Large intestine (tissue), 3 donors: ENCODE data around the gene DCTN1. TPM values are rescaled to one million over a fixed set of nuclear protein-coding genes. Genes with fewer than 3 reads are reported as not detected.

ENCODE experiments used
- DNase-seq, 2 donors: peaks; one replicate each; pipeline versions ENCODE4 v3.0.0 to v3.0.0-alpha.2; 2013
- H3K27ac ChIP-seq: one replicate; pipeline ENCODE4 v1.5.1; 2013; ENCODE audit warnings: low read length
- H3K27me3 ChIP-seq: 2 replicates; pipeline ENCODE4 v1.6.1; 2013; ENCODE audit warnings: low read length; ENCODE audit not compliant: control insufficient read depth, insufficient read depth
- H3K36me3 ChIP-seq: 2 replicates; pipeline ENCODE4 v1.6.1; 2013; ENCODE audit warnings: low read length; ENCODE audit not compliant: control insufficient read depth, insufficient read depth
- H3K4me1 ChIP-seq: one replicate; pipeline ENCODE4 v1.6.1; 2013; ENCODE audit warnings: low read length; ENCODE audit not compliant: control insufficient read depth, insufficient read depth
- H3K4me3 ChIP-seq: one replicate; pipeline ENCODE4 v1.5.1; 2013; ENCODE audit warnings: low read length
- H3K9me3 ChIP-seq: one replicate; pipeline ENCODE4 v1.6.1; 2013; ENCODE audit warnings: mild to moderate bottlenecking, low read depth, low read length, moderate library complexity; ENCODE audit not compliant: control insufficient read depth
- WGBS: methylation state at CpG from one replicate; pipeline ENCODE4 v1.1.5; 2013; ENCODE audit warnings: low lambda C conversion rate; ENCODE audit not compliant: insufficient coverage; 5-methylcytosine and 5-hydroxymethylcytosine counted together
- polyA plus RNA-seq: library from polyadenylated mRNA; unstranded; fragments of 120-200 nt; gene quantifications from one replicate; pipeline ENCODE4 v1.2.1, GENCODE V29; 2013

DCTN1 gene
- polyA plus RNA-seq, 1 donor: 90.7 TPM

GRCh38 chr2:74414441-74414840 lies 34.3 kb upstream of the DCTN1 start:
- H3K4me1 ChIP-seq: peaks cover 27% of the 10 kb centered on the region
- peak in 1 of 2 donors; percentile 28 for DNase-seq
- H3K27ac ChIP-seq: no peak overlapping the region
- H3K36me3 ChIP-seq: no peaks in the 10 kb centered on the region
- H3K9me3 ChIP-seq: peaks cover 5% of the 10 kb centered on the region
- no CpG with 5 or more reads among the region's 19 CpGs for WGBS
- H3K4me3 ChIP-seq: peak overlapping the region; percentile 54
- H3K27me3 ChIP-seq: peaks cover 18% of the 10 kb centered on the region

DNA sequence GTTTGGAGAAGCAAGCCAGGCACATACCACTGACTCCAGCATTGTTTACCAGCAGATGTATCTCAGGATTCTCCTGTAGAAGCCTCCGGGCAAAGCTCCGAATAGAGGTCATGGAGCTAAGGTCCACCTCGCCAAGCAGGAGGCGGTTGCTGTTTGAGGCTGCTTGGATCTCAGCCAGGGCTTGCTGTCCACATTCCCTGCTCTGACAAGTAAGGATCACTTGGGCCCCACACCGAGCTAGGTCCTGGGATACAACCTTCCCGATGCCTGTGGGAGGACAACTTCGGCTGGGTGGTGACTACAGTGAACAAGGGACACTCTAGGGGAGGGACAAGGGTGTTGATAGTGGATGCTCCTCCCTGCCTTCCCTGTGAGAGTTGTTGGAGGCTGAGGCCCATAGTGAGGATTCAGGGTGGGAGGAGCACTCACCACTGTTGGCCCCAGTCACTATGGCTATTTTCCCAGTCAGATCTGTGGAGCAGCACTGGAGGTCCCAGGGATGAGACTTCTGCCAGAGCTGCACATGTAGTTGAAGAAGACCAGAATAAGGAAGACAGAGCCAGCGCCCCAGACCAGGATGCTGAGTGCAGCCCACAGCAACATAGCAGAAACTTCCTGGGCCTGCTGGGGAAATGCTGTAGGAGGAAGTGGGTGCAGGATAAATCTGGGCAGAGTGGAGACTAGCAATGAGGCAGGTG lies 33.0 kb upstream of the DCTN1 start:
- H3K4me3 ChIP-seq: no peak overlapping the region
- no CpG with 5 or more reads among the region's 8 CpGs for WGBS
- H3K27ac ChIP-seq: peak overlapping the region; percentile 24
- H3K9me3 ChIP-seq: peaks cover 5% of the 10 kb centered on the region
- H3K36me3 ChIP-seq: no peaks in the 10 kb centered on the region
- H3K4me1 ChIP-seq: peaks cover 27% of the 10 kb centered on the region
- H3K27me3 ChIP-seq: peaks cover 20% of the 10 kb centered on the region
- DNase-seq: peak; percentile 68 to 80

- H3K27ac ChIP-seq: no peak overlapping the region
- H3K36me3 ChIP-seq: no peaks in the 10 kb centered on the region
- no peak for DNase-seq
- WGBS: no CpG with 5 or more reads among the region's 5 CpGs
- peaks cover 9% of the 10 kb centered on the region for H3K27me3 ChIP-seq
- no peak overlapping the region for H3K4me3 ChIP-seq
- no peaks in the 10 kb centered on the region for H3K9me3 ChIP-seq
- no peaks in the 10 kb centered on the region for H3K4me1 ChIP-seq
These were observed 27.6 kb upstream of the DCTN1 start for GRCh38 chr2:74407682-74408081.

DNA sequence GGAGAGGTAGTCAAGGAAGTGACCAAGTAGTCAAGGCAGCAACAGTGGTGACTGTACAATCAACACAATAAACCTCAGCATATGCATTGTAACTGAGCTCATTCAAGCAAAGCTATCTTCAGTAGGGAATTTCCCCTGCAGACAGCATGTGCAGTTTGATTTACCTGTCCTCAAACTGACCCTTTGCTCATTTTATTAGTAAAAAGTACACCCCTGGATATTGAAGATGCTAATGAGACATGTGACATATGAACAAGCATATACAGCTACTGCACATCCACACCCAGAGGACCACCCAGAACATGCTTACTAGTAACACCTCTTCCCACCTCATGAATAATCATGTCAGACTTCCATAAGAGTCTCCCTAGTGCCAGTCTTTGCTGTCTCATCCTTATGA lies 25.9 kb upstream of the DCTN1 start:
- peaks cover 9% of the 10 kb centered on the region for H3K27me3 ChIP-seq
- H3K4me1 ChIP-seq: no peaks in the 10 kb centered on the region
- no peaks in the 10 kb centered on the region for H3K36me3 ChIP-seq
- no peak for DNase-seq
- H3K9me3 ChIP-seq: no peaks in the 10 kb centered on the region
- no peak overlapping the region for H3K27ac ChIP-seq
- H3K4me3 ChIP-seq: no peak overlapping the region

DNA sequence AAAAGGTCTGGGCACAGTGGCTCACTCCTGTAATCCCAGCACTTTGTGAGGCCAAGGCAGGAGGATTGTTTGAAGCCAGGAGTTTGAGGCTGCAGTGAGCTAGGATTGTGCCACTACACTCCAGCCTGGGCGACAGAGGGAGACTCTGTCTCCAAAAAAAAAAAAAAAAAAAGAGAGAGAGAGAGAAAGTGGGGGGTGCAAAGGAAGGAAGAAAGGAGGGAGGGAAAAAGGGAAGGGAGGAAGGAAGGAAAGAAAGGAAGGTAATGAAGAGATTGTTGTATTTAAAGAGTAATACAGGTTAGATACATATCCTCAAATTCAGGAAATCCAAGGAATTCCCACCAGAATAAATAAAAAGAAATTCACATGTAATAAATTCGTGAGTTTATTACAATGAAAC lies 21.8 kb upstream of the DCTN1 start:
- Histone ChIP-seq H3K36me3 (no peaks in the 10 kb centered on the region), H3K27me3 (peaks cover under 1% of the 10 kb centered on the region), H3K4me1 (no peaks in the 10 kb centered on the region), H3K9me3 (no peaks in the 10 kb centered on the region), H3K27ac (no peak overlapping the region), H3K4me3 (no peak overlapping the region)
- no peak for DNase-seq
- WGBS: 72% methylated on average over 2 of the region's 2 CpGs

DNA sequence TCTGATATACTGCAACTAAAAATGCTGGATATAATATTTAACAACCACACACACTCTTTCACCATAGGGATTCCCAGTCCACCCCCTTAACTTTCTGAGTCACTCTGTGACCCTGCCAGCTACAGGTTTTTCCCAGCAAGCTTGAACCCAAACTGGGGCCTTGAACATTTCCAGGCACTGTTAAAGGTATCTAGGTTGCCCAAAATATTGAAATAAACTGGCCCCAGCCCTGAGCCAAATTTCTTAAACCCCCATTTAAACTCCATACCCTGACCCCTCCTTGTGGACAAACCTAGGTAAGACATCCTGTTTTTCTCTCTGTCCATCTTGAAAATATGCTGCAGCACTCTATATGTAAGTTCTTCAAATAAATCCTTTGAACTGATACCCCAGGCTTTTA lies 19.7 kb upstream of the DCTN1 start:
- Histone ChIP-seq H3K4me3 (no peak overlapping the region), H3K4me1 (no peaks in the 10 kb centered on the region), H3K36me3 (no peaks in the 10 kb centered on the region), H3K27ac (no peak overlapping the region), H3K27me3 (peaks cover 3% of the 10 kb centered on the region), H3K9me3 (no peaks in the 10 kb centered on the region)
- no peak for DNase-seq

DNA sequence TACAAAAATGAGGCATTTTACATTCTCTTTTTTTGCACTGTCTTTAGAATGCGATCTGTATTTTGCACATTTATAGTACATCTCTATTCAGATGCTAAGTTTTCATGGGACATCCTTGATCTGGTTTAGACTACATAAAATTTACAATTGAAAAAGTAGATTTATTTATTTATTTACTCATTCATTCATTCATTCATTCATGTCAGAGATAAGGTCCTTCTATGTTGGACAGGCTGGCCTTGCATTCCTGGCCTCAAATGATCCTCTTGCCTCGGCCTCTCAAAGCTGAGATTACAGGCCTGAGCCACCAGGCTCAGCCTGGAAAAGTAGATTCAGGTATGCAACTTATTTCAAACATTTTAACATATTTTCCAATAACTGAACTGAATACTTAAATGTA lies 16.0 kb upstream of the DCTN1 start:
- no peak for DNase-seq
- WGBS: 80% methylated on average over 1 of the region's 2 CpGs
- Histone ChIP-seq H3K4me1 (peaks cover 5% of the 10 kb centered on the region), H3K36me3 (no peaks in the 10 kb centered on the region), H3K27ac (no peak overlapping the region), H3K27me3 (peaks cover 3% of the 10 kb centered on the region), H3K9me3 (no peaks in the 10 kb centered on the region), H3K4me3 (no peak overlapping the region)

GRCh38 chr2:74393525-74393924 lies 13.4 kb upstream of the DCTN1 start:
- Histone ChIP-seq H3K9me3 (no peaks in the 10 kb centered on the region), H3K36me3 (no peaks in the 10 kb centered on the region), H3K4me1 (peaks cover 12% of the 10 kb centered on the region), H3K4me3 (no peak overlapping the region), H3K27me3 (peaks cover 3% of the 10 kb centered on the region), H3K27ac (no peak overlapping the region)
- DNase-seq: no peak
- no CpG with 5 or more reads among the region's 1 CpG for WGBS

DNA sequence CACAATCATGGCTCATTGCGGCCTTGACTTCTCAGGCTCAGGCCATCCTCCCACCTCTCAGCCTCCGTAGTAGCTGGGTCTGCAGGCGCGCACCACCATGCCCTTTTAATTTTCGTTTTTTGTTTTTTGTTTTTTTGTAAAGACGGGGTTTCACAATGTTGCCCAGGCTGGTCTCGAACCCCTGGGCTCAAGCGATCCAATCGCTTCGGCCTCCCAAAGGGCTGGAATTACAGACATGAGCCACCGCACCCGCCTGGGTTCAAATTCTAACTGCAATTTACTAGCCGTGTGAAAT lies 12.3 kb upstream of the DCTN1 start:
- no CpG with 5 or more reads among the region's 13 CpGs for WGBS
- peaks cover 3% of the 10 kb centered on the region for H3K27me3 ChIP-seq
- no peaks in the 10 kb centered on the region for H3K36me3 ChIP-seq
- no peak for DNase-seq
- no peak overlapping the region for H3K27ac ChIP-seq
- H3K4me3 ChIP-seq: no peak overlapping the region
- H3K9me3 ChIP-seq: no peaks in the 10 kb centered on the region
- H3K4me1 ChIP-seq: peaks cover 12% of the 10 kb centered on the region

DNA sequence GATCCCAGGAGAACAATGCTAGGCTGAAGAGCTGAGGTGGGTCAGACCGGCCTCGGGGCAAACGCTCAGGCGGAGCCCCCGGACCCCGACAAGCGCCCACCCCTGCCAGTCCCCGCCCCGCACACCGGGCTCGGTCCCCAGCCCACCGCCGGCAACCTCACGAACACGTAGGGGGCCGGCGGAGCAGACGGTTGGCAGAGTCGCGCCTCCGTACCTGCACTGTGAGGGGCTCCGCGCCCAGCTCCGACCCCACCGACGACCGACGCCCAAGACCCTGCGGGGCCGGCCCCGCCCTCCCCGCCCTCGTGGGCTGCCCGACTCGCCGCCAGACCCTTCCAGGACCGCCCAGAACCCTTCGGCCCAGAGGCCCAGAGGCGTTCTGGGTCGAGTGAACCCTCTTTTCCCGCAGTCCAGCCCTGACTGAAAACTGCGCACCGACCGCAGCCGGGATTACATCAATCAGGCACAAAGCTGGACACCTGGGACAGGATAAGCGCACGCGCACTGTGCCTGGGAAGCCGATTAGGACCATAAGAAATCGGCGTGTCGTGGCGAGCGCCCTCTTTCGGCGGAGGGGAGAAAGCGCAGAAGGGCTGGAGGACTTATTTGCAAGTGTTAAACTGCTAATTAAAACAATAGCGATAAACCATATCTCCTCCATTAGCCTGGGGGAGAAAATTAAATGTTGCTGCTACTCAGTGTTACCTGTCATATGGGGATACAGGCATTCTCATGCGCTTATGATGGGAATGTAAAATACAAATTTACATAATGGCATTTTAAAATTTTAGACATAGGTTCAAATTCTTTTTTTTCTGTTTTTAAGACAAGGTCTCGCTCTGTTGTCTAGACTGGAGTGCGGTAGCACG lies 11.7 kb upstream of the DCTN1 start:
- Histone ChIP-seq H3K9me3 (no peaks in the 10 kb centered on the region), H3K4me1 (peaks cover 12% of the 10 kb centered on the region), H3K27me3 (peaks cover 3% of the 10 kb centered on the region), H3K27ac (peak overlapping the region; percentile 30), H3K4me3 (peak overlapping the region; percentile 79), H3K36me3 (no peaks in the 10 kb centered on the region)
- peak; percentile 86 to 88 for DNase-seq
- no CpG with 5 or more reads among the region's 62 CpGs for WGBS

DNA sequence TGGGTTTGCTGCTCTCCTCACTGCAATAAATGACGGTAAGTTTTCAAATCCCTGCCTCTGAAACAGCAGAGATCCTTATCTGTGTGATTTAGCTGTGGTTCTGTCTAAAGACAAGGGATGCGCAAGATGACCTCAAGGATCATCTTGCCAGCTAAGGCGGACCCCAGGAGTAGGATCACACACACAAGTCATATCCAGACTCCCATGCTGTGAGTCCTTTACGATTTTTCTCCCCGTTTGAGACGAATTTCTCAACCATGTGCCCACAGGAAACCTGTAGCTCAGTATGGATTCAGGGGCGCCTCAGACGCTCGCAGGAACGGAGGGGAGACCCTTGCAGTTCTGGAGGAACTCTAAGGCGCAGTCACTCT lies 11.1 kb upstream of the DCTN1 start:
- peak in 1 of 2 donors; percentile 49 for DNase-seq
- H3K36me3 ChIP-seq: no peaks in the 10 kb centered on the region
- H3K4me3 ChIP-seq: peak overlapping the region; percentile 79
- peaks cover 3% of the 10 kb centered on the region for H3K27me3 ChIP-seq
- no peaks in the 10 kb centered on the region for H3K9me3 ChIP-seq
- H3K4me1 ChIP-seq: peaks cover 12% of the 10 kb centered on the region
- peak overlapping the region; percentile 5 for H3K27ac ChIP-seq
- no CpG with 5 or more reads among the region's 11 CpGs for WGBS
